Transverse colon (tissue), 4 donors: ENCODE measurements around the gene SZT2. TPM values are rescaled to one million over a fixed set of nuclear protein-coding genes. Genes with fewer than 3 reads are reported as not detected.

Experiments used
- DNase-seq: peaks from one replicate; pipeline ENCODE4 v3.0.0-alpha.2; 2019
- H3K27ac ChIP-seq, 4 donors: fragments of 200-600 bp; sonication (generic); 2 replicates each; pipeline ENCODE4 v1.5.1; 2016 to 2018; ENCODE audit warnings: inconsistent platforms in 4 of 4
- H3K27me3 ChIP-seq: fragments of 200-600 bp; sonication (generic); 2 replicates; pipeline ENCODE4 v1.5.1; 2017; ENCODE audit warnings: inconsistent platforms
- H3K36me3 ChIP-seq, 4 donors: fragments of 200-600 bp; sonication (generic); 2 replicates each; pipeline ENCODE4 v1.5.1; 2017 to 2019; ENCODE audit warnings: inconsistent platforms in 4 of 4
- H3K4me1 ChIP-seq, 4 donors: fragments of 200-600 bp; sonication (generic); 2 replicates each; pipeline ENCODE4 v1.5.1; 2017 to 2020; ENCODE audit warnings: inconsistent platforms in 4 of 4
- H3K4me3 ChIP-seq, 4 donors: fragments of 200-600 bp; sonication (generic); 1 replicate in 1 of 4; 2 replicates in 3 of 4; pipeline versions ENCODE4 v1.5.1 to v1.6.1; 2017 to 2019; ENCODE audit warnings: inconsistent platforms in 4 of 4
- H3K9me3 ChIP-seq, 2 donors: fragments of 200-600 bp; sonication (generic); 2 replicates each; pipeline ENCODE4 v1.5.1; 2017 to 2019; ENCODE audit warnings: inconsistent platforms in 2 of 2
- EP300 ChIP-seq: sonication (generic); formaldehyde crosslinking; IDR thresholded peaks from one replicate; pipeline ENCODE4 v1.6.1; 2017; ENCODE audit warnings: antibody characterized with exemption, low read depth
- POLR2A ChIP-seq: fragments of 450-650 bp; IDR thresholded peaks from one replicate; pipeline ENCODE4 v1.6.1; 2016; ENCODE audit warnings: antibody characterized with exemption, mild to moderate bottlenecking, moderate library complexity
- POLR2AphosphoS5 ChIP-seq, 3 donors: sonication (generic); formaldehyde crosslinking; IDR thresholded peaks; one replicate each; pipeline ENCODE4 v1.6.1; 2016; ENCODE audit warnings: antibody characterized with exemption in 3 of 3
- WGBS, 2 donors: methylation state at CpG; one replicate each; pipeline ENCODE4 v1.1.5; 2018; ENCODE audit warnings: low coverage in 1 of 2; 5-methylcytosine and 5-hydroxymethylcytosine counted together
- in situ Hi-C, 4 donors: fragments of 200-750 bp; cut with MboI; loops; one replicate each; pipeline versions ENCODE4 v1.15.0 to v1.15.1; 2017; ENCODE audit warnings: low sequenced_read_pairs in 3 of 4, low pct_ligation_motif_present in 1 of 4, low pct_unique_long_range_greater_than_20kb in 1 of 4
- intact Hi-C: fragments of 100-400 bp; cut with DNase I; formaldehyde crosslinking; loops from one replicate; pipeline ENCODE4 v1.15.1; 2023; ENCODE audit warnings: low total_unique reads
- total RNA-seq, 4 donors: library from RNA; depleted of rRNA; stranded (reverse); fragments of >200 nt; gene quantifications; one replicate each; pipeline ENCODE4 v1.1.0, GENCODE V29; 2016
- TF ChIP-seq, protein P1 (sequence below), 5 experiments: fragments of 200-600 bp in 3 of 5; fragments of 450-650 bp in 2 of 5; sonication (generic) in 3 of 5; IDR thresholded peaks; 1 replicate in 2 of 5; 2 replicates in 3 of 5; pipeline ENCODE4 v1.5.1; 2016 to 2017; ENCODE audit warnings: antibody characterized with exemption in 5 of 5, inconsistent platforms in 3 of 5, mild to moderate bottlenecking in 2 of 5, moderate library complexity in 1 of 5

The SZT2 gene
- total RNA-seq, 4 donors from 2014 or later, result 43.1 to 106 (median 82.2) TPM

DNA sequence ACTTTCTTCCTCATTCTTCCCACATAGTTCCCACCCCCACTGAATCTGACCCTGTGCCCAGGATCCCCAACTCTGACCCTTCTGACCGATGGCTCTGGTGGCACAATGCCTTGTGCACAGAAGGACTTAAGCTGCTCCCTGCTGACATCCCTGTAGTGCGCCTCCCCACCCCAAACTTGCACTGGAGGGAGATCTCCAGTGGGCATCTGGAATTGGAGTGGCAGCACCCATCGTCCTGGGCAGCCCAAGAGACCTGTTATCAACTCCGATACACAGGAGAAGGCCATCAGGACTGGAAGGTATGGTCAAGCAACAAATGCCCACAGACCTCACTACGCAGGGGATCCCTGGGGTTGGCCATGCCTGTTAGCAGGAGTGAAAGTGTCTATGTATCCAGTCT lies 43.1 kb upstream of the SZT2 start:
- Histone ChIP-seq H3K27me3 (no peaks in the 10 kb centered on the region), H3K4me3 (no peak overlapping the region), H3K27ac (no peak overlapping the region), H3K4me1 (peaks cover 7 to 30% (median 15%) of the 10 kb centered on the region in 4 donors), H3K36me3 (no peaks in the 10 kb centered on the region), H3K9me3 (no peaks in the 10 kb centered on the region)
- TF ChIP-seq, protein P1, sequence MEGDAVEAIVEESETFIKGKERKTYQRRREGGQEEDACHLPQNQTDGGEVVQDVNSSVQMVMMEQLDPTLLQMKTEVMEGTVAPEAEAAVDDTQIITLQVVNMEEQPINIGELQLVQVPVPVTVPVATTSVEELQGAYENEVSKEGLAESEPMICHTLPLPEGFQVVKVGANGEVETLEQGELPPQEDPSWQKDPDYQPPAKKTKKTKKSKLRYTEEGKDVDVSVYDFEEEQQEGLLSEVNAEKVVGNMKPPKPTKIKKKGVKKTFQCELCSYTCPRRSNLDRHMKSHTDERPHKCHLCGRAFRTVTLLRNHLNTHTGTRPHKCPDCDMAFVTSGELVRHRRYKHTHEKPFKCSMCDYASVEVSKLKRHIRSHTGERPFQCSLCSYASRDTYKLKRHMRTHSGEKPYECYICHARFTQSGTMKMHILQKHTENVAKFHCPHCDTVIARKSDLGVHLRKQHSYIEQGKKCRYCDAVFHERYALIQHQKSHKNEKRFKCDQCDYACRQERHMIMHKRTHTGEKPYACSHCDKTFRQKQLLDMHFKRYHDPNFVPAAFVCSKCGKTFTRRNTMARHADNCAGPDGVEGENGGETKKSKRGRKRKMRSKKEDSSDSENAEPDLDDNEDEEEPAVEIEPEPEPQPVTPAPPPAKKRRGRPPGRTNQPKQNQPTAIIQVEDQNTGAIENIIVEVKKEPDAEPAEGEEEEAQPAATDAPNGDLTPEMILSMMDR (IDR thresholded peaks at IDR 0.05), result no peak
- TF ChIP-seq POLR2AphosphoS5 (IDR thresholded peaks at IDR 0.05) (no peak), POLR2A (no peak), EP300 (no peak)
- intact Hi-C loops, result no loop called here
- 94 to 100% methylated on average over 1 to 5 of the region's 5 CpGs for WGBS, 2 donors
- DNase-seq, result no peak
- in situ Hi-C loops, result no loop called here

DNA sequence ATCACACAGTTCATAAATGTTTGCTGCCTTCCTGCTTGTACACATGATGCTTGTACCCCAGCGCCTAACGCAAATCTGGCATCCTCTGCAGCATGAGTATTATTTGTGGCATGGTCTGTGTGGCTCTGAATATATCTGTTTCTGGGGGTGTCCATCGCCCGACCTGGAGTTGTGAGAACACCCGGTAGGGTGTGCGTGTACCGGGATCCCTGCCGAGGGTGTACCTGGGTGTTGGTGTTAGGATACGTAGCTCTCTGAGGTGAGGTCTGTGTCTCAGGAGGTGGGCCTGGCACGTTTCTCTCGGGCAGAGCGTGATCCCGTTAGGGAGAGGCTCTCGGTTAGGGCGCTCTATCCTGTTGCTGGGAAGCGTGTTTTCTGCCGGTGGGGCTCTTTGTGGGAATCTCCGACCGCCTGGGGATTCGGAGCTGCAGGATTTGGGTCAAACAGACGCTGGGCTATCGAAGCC lies 41.3 kb upstream of the SZT2 start:
- DNase-seq, result no peak
- H3K4me1 ChIP-seq, result peaks cover 7 to 30% (median 15%) of the 10 kb centered on the region in 4 donors
- H3K27ac ChIP-seq, result peak overlapping the region; percentile 87 to 96 (median 94)
- in situ Hi-C loops (no loop called here), intact Hi-C loops (no loop called here)
- no peaks in the 10 kb centered on the region for H3K27me3 ChIP-seq
- H3K4me3 ChIP-seq, result peak overlapping the region; percentile 42 to 63 (median 50)
- 15 to 30% methylated on average over 2 to 22 of the region's 22 CpGs for WGBS, 2 donors
- H3K36me3 ChIP-seq, result no peaks in the 10 kb centered on the region
- no peak for TF ChIP-seq EP300
- TF ChIP-seq POLR2AphosphoS5 (IDR thresholded peaks at IDR 0.05), result no peak
- TF ChIP-seq, protein P1 (IDR thresholded peaks at IDR 0.05), result no peak
- TF ChIP-seq POLR2A, result no peak
- no peaks in the 10 kb centered on the region for H3K9me3 ChIP-seq

DNA sequence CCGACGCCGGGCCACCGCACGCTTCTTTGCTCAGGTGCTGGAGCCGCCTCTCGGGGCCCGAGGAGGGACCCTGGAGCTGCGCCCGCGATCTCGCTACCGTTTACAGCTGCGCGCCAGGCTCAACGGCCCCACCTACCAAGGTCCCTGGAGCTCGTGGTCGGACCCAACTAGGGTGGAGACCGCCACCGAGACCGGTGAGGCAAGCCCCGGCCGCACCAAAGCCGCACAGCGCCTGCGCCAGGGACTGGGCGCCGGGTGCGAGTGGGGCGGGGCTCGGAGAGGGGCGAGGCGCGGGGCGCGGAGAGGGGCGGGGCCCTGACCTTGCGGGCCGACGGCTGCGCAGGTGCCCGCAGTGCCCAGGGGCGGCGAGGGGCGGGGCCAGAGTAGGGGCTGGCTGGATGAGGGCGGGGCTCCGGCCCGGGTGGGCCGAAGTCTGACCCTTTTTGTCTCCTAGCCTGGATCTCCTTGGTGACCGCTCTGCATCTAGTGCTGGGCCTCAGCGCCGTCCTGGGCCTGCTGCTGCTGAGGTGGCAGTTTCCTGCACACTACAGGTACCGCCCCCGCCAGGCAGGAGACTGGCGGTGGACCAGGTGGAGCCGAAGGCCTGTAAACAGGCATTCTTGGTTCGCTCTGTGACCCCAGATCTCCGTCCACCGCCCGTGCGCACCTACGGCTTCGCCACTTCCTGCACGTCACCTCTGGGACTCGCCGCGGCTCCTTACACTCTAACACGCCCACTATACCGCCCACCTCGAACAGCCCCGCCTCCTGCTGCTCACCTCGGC lies 40.7 kb upstream of the SZT2 start:
- Histone ChIP-seq H3K27ac (peak overlapping the region; percentile 87 to 96 (median 94)), H3K4me3 (peak overlapping the region; percentile 42 to 63 (median 50)), H3K9me3 (no peaks in the 10 kb centered on the region), H3K4me1 (peaks cover 7 to 30% (median 15%) of the 10 kb centered on the region in 4 donors), H3K36me3 (no peaks in the 10 kb centered on the region), H3K27me3 (no peaks in the 10 kb centered on the region)
- in situ Hi-C loops, result no loop called here
- TF ChIP-seq POLR2A, result peak; percentile 76
- TF ChIP-seq, protein P1 (IDR thresholded peaks at IDR 0.05), result peak in 1 of 5 experiments; percentile 22
- TF ChIP-seq POLR2AphosphoS5 (IDR thresholded peaks at IDR 0.05), result peak; percentile 68 to 86 (median 79)
- TF ChIP-seq EP300, result peak; percentile 53
- intact Hi-C loops, result no loop called here
- WGBS, 2 donors, result 16 to 20% methylated on average over 1 to 47 of the region's 72 CpGs
- DNase-seq, result peak; percentile 94

DNA sequence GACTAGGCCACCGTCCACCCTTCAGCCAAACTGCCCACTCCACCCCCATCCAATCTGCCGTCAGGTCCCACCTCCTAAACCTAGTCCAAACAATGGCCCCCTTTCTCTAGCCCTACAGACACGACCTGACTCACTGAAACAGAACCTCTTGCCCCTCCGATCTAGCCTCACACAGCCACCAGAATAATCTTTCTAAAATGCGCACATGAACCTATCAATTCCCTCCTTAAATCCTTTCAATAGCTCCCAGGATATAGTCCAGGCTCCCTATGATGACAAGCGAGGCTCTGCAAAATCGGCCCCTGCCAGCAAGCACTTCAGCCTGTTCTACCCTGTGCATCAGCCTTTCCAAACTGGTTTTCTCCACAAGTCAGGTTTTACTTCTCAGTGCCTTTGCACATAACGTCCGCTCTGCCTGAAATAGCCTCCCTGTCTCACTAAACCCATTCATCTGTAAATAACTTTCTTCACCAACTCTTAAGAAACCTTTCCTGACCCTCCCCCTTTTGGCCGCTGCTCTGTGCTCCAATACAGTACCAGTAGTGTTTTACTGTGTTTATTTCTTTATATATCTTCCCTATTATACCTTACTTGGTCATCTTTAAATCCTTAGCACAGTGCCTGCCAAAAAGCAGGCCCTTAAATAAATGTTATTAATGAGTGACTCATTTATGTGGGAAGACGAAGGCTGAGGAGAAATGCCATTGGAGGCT lies 39.9 kb upstream of the SZT2 start:
- TF ChIP-seq, protein P1 (IDR thresholded peaks at IDR 0.05), result no peak
- TF ChIP-seq POLR2AphosphoS5 (IDR thresholded peaks at IDR 0.05) (no peak), POLR2A (no peak), EP300 (no peak)
- Histone ChIP-seq H3K4me1 (peaks cover 7 to 28% (median 15%) of the 10 kb centered on the region in 4 donors), H3K27me3 (no peaks in the 10 kb centered on the region), H3K9me3 (no peaks in the 10 kb centered on the region), H3K4me3 (peak overlapping the region in 3 of 4 donors; percentile 42 to 53 (median 47)), H3K36me3 (no peaks in the 10 kb centered on the region), H3K27ac (peak overlapping the region; percentile 87 to 96 (median 94))
- intact Hi-C loops, result no loop called here
- in situ Hi-C loops, result no loop called here
- 40 to 45% methylated on average over 11 of the region's 11 CpGs for WGBS, 2 donors
- DNase-seq, result no peak
